Measurements from ENCODE around the gene GNG12.
"Not testable (repeated sequence)": the region's sequence is repeated elsewhere in the genome, so short reads cannot be mapped to it uniquely, and the experiment has no call there.

Gene GNG12

DNA sequence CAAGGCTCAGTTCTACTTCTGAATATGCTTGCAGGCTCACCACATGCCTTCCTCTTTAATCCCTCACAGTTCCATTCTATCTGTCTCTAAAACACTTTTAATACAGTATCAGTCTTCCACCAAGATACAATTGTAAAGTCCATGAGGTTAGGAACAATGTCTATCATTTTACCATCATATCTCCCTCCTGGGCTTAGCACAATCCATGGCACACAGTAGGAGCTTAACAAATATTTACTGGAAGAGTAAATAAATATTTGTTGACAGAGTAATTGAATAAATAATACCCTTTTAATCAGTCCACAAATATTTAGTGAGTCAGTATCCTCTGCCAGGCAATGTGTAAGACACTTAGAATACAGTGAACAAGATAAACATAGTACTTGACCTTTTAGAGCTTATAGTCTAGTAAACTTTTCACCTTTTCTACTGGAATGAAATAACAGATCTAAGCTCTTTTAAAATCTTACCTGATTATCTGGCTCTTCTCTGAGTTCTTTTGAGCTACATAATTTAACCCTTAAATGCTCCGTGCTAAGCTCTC, 160.9 kb downstream of the GNG12 start:
- DNase-seq (ENCODE audit: low spot score), result no peak
- TF ChIP-seq, protein P1, sequence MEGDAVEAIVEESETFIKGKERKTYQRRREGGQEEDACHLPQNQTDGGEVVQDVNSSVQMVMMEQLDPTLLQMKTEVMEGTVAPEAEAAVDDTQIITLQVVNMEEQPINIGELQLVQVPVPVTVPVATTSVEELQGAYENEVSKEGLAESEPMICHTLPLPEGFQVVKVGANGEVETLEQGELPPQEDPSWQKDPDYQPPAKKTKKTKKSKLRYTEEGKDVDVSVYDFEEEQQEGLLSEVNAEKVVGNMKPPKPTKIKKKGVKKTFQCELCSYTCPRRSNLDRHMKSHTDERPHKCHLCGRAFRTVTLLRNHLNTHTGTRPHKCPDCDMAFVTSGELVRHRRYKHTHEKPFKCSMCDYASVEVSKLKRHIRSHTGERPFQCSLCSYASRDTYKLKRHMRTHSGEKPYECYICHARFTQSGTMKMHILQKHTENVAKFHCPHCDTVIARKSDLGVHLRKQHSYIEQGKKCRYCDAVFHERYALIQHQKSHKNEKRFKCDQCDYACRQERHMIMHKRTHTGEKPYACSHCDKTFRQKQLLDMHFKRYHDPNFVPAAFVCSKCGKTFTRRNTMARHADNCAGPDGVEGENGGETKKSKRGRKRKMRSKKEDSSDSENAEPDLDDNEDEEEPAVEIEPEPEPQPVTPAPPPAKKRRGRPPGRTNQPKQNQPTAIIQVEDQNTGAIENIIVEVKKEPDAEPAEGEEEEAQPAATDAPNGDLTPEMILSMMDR (IDR thresholded peaks at IDR 0.05; ENCODE audit: extremely low read depth, missing control alignments), result no peak

DNA sequence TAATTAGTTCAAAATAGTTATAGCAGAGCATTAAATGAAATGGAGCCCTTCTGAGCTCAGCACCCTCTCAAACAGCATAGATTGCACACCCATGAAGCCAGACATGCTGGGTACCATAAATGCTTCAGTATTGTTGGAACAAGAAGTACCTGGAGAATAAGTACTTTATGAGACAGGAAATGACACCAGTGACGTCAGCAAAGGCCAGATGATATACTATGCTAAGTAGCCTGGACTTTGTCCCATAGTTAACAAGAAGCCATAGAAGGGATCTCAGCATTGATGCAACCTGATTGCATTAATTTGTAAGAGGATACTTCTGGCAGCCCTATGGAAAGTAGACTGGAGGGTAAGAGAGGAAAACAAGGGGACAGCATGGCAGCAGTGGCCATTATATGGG, 164.6 kb downstream of the GNG12 start:
- TF ChIP-seq, protein P1 (IDR thresholded peaks at IDR 0.05; ENCODE audit: extremely low read depth, missing control alignments), result no peak
- DNase-seq (ENCODE audit: low spot score), result no peak

DNA sequence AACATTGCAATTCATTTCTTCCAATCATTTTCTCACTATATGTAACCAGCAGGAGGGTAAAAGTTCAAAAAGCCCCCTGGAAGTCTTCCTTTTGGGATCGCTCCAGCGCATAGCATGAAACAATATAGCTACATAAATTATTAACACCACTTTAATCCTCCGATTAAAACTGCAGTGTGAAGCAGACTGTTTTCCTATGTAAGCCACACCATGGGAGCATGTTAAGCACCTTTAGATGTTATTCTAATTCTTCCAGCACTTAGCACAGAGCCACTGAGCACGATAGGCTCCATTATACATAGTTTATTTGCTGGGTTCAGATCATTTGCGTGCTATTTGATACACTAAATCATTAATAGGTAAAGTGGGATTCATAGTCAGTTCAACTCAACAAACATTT, 166.6 kb downstream of the GNG12 start:
- TF ChIP-seq, protein P1 (IDR thresholded peaks at IDR 0.05; ENCODE audit: extremely low read depth, missing control alignments), result no peak
- no peak for DNase-seq (ENCODE audit: low spot score)

DNA sequence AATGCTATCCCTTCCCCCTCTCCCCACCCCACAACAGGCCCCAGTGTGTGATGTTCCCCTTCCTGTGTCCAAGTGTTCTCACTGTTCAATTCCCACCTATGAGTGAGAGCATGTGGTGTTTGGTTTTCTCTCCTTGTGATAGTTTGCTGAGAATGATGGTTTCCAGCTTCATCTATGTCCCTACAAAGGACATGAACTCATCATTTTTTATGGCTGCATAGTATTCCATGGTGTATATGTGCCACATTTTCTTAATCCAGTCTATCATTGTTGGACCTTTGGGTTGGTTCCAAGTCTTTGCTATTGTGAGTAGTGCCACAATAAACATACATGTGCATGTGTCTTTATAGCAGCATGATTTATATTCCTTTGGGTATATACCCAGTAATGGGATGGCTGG, 168.0 kb downstream of the GNG12 start:
- DNase-seq (ENCODE audit: low spot score), result not testable (repeated sequence)

DNA sequence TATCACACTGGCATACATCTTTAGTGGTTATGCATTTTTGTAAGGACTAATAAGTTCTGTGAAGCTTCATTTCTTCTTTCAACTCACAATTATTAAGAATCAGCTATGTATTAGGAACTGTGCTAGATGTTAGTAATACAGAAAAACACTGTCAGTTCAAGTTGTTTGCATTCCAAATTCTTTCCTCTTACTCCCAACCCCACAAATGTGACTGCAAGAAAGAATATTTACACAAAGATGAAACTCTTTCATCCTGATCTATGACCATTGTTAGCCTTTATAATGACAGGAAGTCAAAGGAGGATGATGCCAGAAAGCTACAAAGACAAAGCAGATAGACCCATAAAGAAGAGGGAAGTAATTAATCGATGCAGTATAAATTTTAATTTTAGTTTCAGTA, 169.2 kb downstream of the GNG12 start:
- TF ChIP-seq, protein P1 (IDR thresholded peaks at IDR 0.05; ENCODE audit: extremely low read depth, missing control alignments), result no peak
- DNase-seq (ENCODE audit: low spot score), result no peak

DNA sequence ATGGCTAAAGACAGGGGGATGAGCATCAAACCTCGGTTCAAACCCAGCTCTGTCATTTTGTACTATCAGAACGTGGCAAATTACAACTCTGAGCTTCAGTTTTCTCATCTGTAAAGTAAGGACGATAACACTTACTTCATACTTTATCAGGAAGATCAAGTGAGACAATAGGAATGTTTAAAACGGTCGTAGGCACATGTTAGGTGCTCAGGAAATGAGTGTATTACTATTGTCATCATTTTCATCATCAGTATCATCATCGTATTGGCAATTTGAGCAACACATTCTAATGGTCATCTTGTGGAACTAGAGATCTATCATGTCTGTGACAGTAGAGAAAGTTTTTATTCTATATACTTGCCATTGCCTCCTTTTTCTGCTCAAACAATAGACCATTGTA, 170.4 kb downstream of the GNG12 start:
- TF ChIP-seq, protein P1 (IDR thresholded peaks at IDR 0.05; ENCODE audit: extremely low read depth, missing control alignments), result no peak
- DNase-seq (ENCODE audit: low spot score), result no peak

DNA sequence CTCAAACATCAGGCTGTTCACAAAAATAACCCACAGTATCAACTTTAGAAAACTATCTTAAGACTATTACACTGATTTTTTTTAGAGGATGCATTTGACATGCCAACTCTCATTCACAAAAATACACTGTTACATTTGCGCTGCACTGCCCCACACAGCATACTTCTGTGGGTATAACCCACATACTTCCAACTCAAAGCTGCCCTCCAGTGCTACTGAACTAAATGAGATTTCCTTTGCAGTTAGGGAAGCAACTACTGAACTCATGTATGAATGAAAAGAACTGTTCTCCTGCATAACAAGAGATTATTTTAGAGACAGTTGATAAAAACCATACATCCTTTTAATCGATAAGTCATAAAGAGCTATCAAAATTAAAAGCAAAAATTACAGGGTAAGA, 174.0 kb downstream of the GNG12 start:
- TF ChIP-seq, protein P1 (IDR thresholded peaks at IDR 0.05; ENCODE audit: extremely low read depth, missing control alignments), result no peak
- DNase-seq (ENCODE audit: low spot score), result no peak

DNA sequence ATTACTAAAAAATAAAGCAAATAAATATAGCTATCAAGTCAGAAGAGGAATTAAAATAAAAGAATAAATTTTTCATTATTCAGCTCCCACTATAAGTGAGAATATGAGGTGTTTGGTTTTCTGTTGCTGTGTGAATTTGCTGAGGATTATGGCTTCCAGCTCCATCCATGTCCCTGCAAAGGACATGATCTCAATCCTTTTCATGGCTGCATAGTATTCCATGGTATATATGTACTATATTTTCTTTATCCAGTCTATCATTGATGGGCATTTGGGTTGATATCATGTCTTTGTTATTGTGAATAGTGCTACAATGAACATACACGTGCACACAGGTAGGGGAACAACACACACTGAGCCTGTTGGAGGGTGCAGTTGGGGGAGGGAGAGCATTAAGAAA, 176.1 kb downstream of the GNG12 start:
- DNase-seq (ENCODE audit: low spot score), result not testable (repeated sequence)

DNA sequence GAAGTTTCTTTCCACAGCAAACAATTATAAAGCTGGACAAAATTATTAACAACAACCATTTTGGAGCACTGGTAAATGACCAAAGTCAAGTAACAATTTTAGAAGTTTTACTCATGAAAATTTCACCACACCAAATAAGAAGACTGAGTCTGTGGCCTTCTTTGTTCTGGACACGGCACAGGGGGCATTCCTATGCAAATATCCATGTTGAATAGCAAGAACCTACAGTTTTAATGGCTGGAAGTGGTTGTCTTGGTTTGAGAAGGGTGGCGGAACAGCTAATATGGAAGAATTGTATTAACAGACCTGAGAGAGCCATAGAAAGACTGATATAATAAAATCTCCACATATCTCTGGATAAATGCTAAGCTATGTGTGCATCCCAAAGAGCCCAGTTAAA, 177.7 kb downstream of the GNG12 start:
- TF ChIP-seq, protein P1 (IDR thresholded peaks at IDR 0.05; ENCODE audit: extremely low read depth, missing control alignments), result no peak
- DNase-seq (ENCODE audit: low spot score), result no peak

Data from GM20000 (cell line).